Measurements from ENCODE around the gene TRMU.

The TRMU gene

GRCh38 chr22:46368422-46368821, 32.9 kb downstream of the TRMU start:
- TF ChIP-seq CTCF (IDR thresholded peaks at IDR 0.05; ENCODE audit: extremely low read depth, missing control alignments), result no peak
- DNase-seq (ENCODE audit: low spot score), result no peak

GRCh38 chr22:46368871-46369715, 33.6 kb downstream of the TRMU start:
- DNase-seq (ENCODE audit: low spot score), result no peak
- no peak for TF ChIP-seq CTCF (IDR thresholded peaks at IDR 0.05; ENCODE audit: extremely low read depth, missing control alignments)

- no peak for DNase-seq (ENCODE audit: low spot score)
- TF ChIP-seq CTCF (IDR thresholded peaks at IDR 0.05; ENCODE audit: extremely low read depth, missing control alignments), result no peak
Observed at GRCh38 chr22:46369716-46370583, 34.4 kb downstream of the TRMU start.

GRCh38 chr22:46370584-46371291, 35.2 kb downstream of the TRMU start:
- no peak for DNase-seq (ENCODE audit: low spot score)
- no peak for TF ChIP-seq CTCF (IDR thresholded peaks at IDR 0.05; ENCODE audit: extremely low read depth, missing control alignments)

GRCh38 chr22:46371623-46372226, 36.2 kb downstream of the TRMU start:
- no peak for DNase-seq (ENCODE audit: low spot score)
- no peak for TF ChIP-seq CTCF (IDR thresholded peaks at IDR 0.05; ENCODE audit: extremely low read depth, missing control alignments)

- TF ChIP-seq CTCF (IDR thresholded peaks at IDR 0.05; ENCODE audit: extremely low read depth, missing control alignments), result no peak
- no peak for DNase-seq (ENCODE audit: low spot score)
Observed at GRCh38 chr22:46372686-46373085, 37.2 kb downstream of the TRMU start.

Data from GM20000 (cell line).